ENCODE results near the gene NLE1. TPM values are rescaled to one million over a fixed set of nuclear protein-coding genes. Genes with fewer than 3 reads are reported as not detected.
A peak's percentile ranks its signal among the peaks of the same experiment; 100 is the strongest.
"Not testable (repeated sequence)": the region's sequence is repeated elsewhere in the genome, so short reads cannot be mapped to it uniquely, and the experiment has no call there.

The NLE1 gene
- total RNA-seq, 2 experiments from 2014 or later, result 23.0 to 30.5 TPM

GRCh38 chr17:35132816-35133550 is 9.1 kb downstream of the NLE1 start:
- no peak for DNase-seq
- Mint-ChIP-seq H3K9me3 (ENCODE audit: low read depth) (no peaks in the 10 kb centered on the region), H3K27ac (no peak overlapping the region), H3K27me3 (no peaks in the 10 kb centered on the region), H3K4me3 (no peak overlapping the region), H3K36me3 (peaks cover 46% of the 10 kb centered on the region), H3K4me1 (no peaks in the 10 kb centered on the region)
- CTCF ChIA-PET, result no interaction called here
- no peak for ATAC-seq

GRCh38 chr17:35132099-35132498 is 10.0 kb downstream of the NLE1 start:
- no peak for DNase-seq
- Mint-ChIP-seq H3K9me3 (ENCODE audit: low read depth) (no peaks in the 10 kb centered on the region), H3K4me3 (no peak overlapping the region), H3K4me1 (no peaks in the 10 kb centered on the region), H3K27me3 (no peaks in the 10 kb centered on the region), H3K27ac (no peak overlapping the region), H3K36me3 (peaks cover 44% of the 10 kb centered on the region)
- ATAC-seq, result no peak
- CTCF ChIA-PET, result no interaction called here

GRCh38 chr17:35130392-35130791 is 11.7 kb downstream of the NLE1 start:
- ATAC-seq (no peak), DNase-seq (no peak)
- CTCF ChIA-PET, result interaction anchor here (1.5 to 2.5 kb wide), 2 partner anchors 10 to 13 kb away, joined by 4 to 14 read pairs; partner anchors contain the start of gene RAD51D
- Mint-ChIP-seq H3K4me1 (no peaks in the 10 kb centered on the region), H3K36me3 (peaks cover 33% of the 10 kb centered on the region), H3K27me3 (no peaks in the 10 kb centered on the region), H3K4me3 (no peak overlapping the region), H3K27ac (no peak overlapping the region), H3K9me3 (ENCODE audit: low read depth) (no peaks in the 10 kb centered on the region)

GRCh38 chr17:35129973-35130351 is 12.1 kb downstream of the NLE1 start:
- CTCF ChIA-PET, result interaction anchor here (1.5 to 2.5 kb wide), 2 partner anchors 10 to 13 kb away, joined by 4 to 14 read pairs; partner anchors contain the start of gene RAD51D
- ATAC-seq (peak; percentile 30), DNase-seq (no peak)
- peaks cover 29% of the 10 kb centered on the region for H3K36me3 Mint-ChIP-seq
- no peak overlapping the region for H3K4me3 Mint-ChIP-seq
- H3K9me3 Mint-ChIP-seq (ENCODE audit: low read depth), result no peaks in the 10 kb centered on the region
- H3K27me3 Mint-ChIP-seq, result no peaks in the 10 kb centered on the region
- H3K27ac Mint-ChIP-seq, result no peak overlapping the region
- no peaks in the 10 kb centered on the region for H3K4me1 Mint-ChIP-seq

DNA sequence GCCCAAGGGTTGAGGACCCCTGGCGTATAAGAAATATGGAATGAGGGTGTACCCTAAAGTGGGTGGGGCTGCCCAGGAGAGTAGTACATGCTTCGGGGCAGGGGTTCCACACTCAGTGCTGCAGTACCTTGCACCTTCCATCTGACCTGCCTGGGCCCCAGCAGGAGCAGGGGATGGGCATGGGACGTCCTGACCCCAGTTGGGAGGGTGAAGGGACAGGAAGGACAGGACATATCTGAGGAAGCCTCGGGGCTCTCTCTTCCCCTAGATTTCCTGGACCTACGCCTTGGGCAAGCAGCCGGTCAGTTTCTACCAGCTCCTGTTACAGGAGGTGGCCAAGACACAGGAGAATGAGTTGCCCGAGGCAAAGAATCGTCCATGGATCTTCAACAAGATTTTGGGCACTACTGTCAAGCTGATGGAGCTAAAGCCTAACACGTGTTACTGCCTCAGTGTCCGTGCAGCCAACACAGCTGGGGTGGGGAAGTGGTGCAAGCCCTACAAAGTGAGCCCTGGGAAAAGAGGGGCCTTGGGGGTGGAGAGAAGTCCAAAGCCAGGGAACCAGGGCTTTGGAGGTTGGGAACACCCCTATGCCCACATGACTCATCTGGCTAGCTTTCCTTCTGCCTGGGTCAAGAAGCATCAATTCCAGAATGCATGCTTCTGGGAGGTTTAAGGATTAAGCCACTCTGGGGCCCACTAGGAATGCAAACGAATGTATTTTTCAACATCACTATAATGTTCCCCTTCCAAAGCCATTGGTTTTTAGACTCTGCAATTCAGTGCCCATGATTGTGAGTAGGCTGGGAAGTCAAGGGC is 12.7 kb downstream of the NLE1 start:
- Mint-ChIP-seq H3K4me3 (no peak overlapping the region), H3K9me3 (ENCODE audit: low read depth) (no peaks in the 10 kb centered on the region), H3K27ac (no peak overlapping the region), H3K4me1 (no peaks in the 10 kb centered on the region), H3K27me3 (no peaks in the 10 kb centered on the region), H3K36me3 (peaks cover 26% of the 10 kb centered on the region)
- DNase-seq (no peak), ATAC-seq (no peak)
- CTCF ChIA-PET, result interaction anchor here (2.5 kb wide), 1 partner anchor 9 kb away, joined by 14 read pairs; the partner anchor contains the start of gene RAD51D

DNA sequence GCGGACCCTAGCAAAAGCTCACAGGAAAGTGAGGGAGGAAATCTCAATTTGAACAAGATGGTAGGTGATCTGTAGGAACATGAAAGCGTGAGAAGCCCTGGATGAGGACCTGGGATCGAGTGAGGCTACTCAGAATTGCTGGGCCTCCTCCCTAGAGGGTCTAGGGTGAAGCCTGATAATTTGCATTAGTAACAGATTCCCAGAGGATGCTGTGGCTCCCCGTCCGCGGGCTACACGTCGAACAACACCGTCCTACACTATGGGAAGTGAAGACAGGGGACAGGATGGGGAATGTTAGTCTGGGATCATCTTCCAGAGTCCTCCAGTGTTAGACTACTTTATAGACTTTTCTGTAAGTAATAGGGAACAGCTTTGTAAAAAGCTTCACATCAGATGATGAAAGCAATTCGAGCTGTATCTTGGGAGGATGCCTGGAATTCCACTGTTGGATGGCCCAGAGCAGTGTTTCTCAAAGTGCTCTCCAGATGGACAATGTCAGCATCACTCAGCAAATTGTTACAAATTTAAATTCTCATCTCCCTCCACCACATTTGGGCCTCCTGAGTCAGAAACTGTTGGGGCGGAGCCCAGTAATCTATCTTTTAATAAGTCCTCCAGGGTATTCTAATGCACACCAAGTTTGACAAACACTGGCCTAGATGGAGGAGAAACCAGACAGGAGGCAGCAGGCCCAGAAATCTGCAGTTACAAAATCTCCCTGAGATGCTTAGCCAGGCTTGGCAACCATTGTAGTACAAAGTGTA is 14.2 kb downstream of the NLE1 start:
- DNase-seq (no peak), ATAC-seq (no peak)
- Mint-ChIP-seq H3K4me1 (no peaks in the 10 kb centered on the region), H3K27me3 (no peaks in the 10 kb centered on the region), H3K9me3 (ENCODE audit: low read depth) (no peaks in the 10 kb centered on the region), H3K4me3 (no peak overlapping the region), H3K27ac (no peak overlapping the region), H3K36me3 (peaks cover 15% of the 10 kb centered on the region)
- CTCF ChIA-PET, result interaction anchor here (0.8 to 1.8 kb wide), 3 partner anchors 13 to 638 kb away, joined by 3 to 11 read pairs (median 3); partner anchors contain the start of gene NLE1

- H3K4me3 Mint-ChIP-seq, result no peak within 1 kb of the TSS
- no peaks in the 10 kb centered on the region for H3K27me3 Mint-ChIP-seq
Observed at GRCh38 chr17:35121315-35121714, 20.8 kb downstream of the NLE1 start, which contains the start of gene FNDC8. TSS of gene FNDC8 (plus strand) at chr17:35121615. CDS start at chr17:35121694, 79 bp downstream.

GRCh38 chr17:35119370-35120165 is 22.5 kb downstream of the NLE1 start, which contains the start of gene RAD51D:
TSS of gene RAD51D (minus strand) at chr17:35119860. CDS start at chr17:35119613, 247 bp downstream.
- CTCF ChIA-PET, result interaction anchor here (0.5 to 4.5 kb wide), 42 partner anchors 9 to 758 kb away, joined by 3 to 109 read pairs (median 5); partner anchors contain the start of genes LIG3, NLE1 and RFFL
- peak; percentile 85 for DNase-seq
- Mint-ChIP-seq H3K9me3 (ENCODE audit: low read depth) (no peaks in the 10 kb centered on the region), H3K27me3 (no peaks in the 10 kb centered on the region), H3K36me3 (peaks cover 23% of the 10 kb centered on the region), H3K4me3 (peak within 1 kb of the TSS; percentile 79), H3K4me1 (peaks cover 42% of the 10 kb centered on the region), H3K27ac (peak within 1 kb of the TSS; percentile 89)
- peak; percentile 93 for ATAC-seq

More at GRCh38 chr17:35121315-35121714, 20.8 kb downstream of the NLE1 start, which contains the start of gene FNDC8:
- DNase-seq, result no peak
- H3K36me3 Mint-ChIP-seq, result peaks cover 13% of the 10 kb centered on the region
- H3K4me1 Mint-ChIP-seq, result peaks cover 29% of the 10 kb centered on the region
- H3K9me3 Mint-ChIP-seq (ENCODE audit: low read depth), result no peaks in the 10 kb centered on the region
- ATAC-seq, result no peak
- no peak within 1 kb of the TSS for H3K27ac Mint-ChIP-seq
- CTCF ChIA-PET, result interaction anchor here (0.7 to 4.5 kb wide), 5 partner anchors 9 to 578 kb away, joined by 3 to 109 read pairs (median 14); no protein-coding TSS in a partner anchor

GRCh38 chr17:35117984-35118383 is 24.1 kb downstream of the NLE1 start:
- H3K36me3 Mint-ChIP-seq, result peaks cover 28% of the 10 kb centered on the region
- peak overlapping the region; percentile 76 for H3K27ac Mint-ChIP-seq
- H3K4me3 Mint-ChIP-seq, result peak overlapping the region; percentile 79
- DNase-seq (peak; percentile 68), ATAC-seq (peak; percentile 22)
- H3K4me1 Mint-ChIP-seq, result peaks cover 44% of the 10 kb centered on the region
- H3K27me3 Mint-ChIP-seq, result no peaks in the 10 kb centered on the region
- H3K9me3 Mint-ChIP-seq (ENCODE audit: low read depth), result no peaks in the 10 kb centered on the region
- CTCF ChIA-PET, result interaction anchor here (0.6 to 4.5 kb wide), 18 partner anchors 11 to 698 kb away, joined by 3 to 109 read pairs (median 12); partner anchors contain the start of genes LIG3 and RFFL

DNA sequence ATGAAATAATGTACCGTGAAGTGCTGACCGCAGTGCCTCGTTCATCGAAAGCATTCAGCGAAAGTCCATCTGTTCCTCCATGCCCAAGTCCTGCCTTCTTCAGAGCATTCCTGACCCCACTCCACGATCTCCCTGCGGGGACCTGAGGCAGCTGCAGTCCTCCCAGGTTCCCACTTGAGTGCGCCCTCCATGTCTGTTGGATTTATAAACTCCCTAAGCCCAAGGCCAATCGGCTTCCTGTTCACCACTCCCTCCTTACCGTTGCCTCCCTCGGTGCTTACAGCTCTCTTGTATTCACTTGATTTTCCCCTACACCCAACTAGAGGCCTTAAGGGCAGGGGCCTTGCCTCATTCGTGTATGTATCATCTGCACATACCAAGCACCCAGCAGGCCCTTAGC is 25.3 kb downstream of the NLE1 start:
- no peaks in the 10 kb centered on the region for H3K9me3 Mint-ChIP-seq (ENCODE audit: low read depth)
- CTCF ChIA-PET, result interaction anchor here (2.7 to 3.7 kb wide), 2 partner anchors 53 to 697 kb away, joined by 14 to 17 read pairs; partner anchors contain the start of gene RFFL
- H3K36me3 Mint-ChIP-seq, result peaks cover 33% of the 10 kb centered on the region
- DNase-seq (no peak), ATAC-seq (no peak)
- no peaks in the 10 kb centered on the region for H3K27me3 Mint-ChIP-seq
- H3K27ac Mint-ChIP-seq, result no peak overlapping the region
- H3K4me3 Mint-ChIP-seq, result no peak overlapping the region
- H3K4me1 Mint-ChIP-seq, result peaks cover 45% of the 10 kb centered on the region

GRCh38 chr17:35110791-35111190 is 31.3 kb downstream of the NLE1 start:
- peaks cover 31% of the 10 kb centered on the region for H3K36me3 Mint-ChIP-seq
- not testable (repeated sequence) for ATAC-seq

More at GRCh38 chr17:35110791-35111190, 31.3 kb downstream of the NLE1 start:
- not testable (repeated sequence) for DNase-seq; H3K9me3 Mint-ChIP-seq (ENCODE audit: low read depth); H3K27ac Mint-ChIP-seq; H3K27me3 Mint-ChIP-seq; H3K4me3 Mint-ChIP-seq
- CTCF ChIA-PET, result interaction anchor here (1.5 kb wide), 1 partner anchor 9 kb away, joined by 5 read pairs; the partner anchor contains the start of gene RAD51D
- peaks cover 14% of the 10 kb centered on the region for H3K4me1 Mint-ChIP-seq
